GM19099 (cell line): ENCODE results near the gene PLA2G6.

Experiments
- POLR2A ChIP-seq: IDR thresholded peaks from 3 replicates; pipeline ENCODE4 v1.6.1; 2011; ENCODE audit warnings: low read depth; ENCODE audit not compliant: insufficient read length; ENCODE audit errors: extremely low read depth

The PLA2G6 gene

DNA sequence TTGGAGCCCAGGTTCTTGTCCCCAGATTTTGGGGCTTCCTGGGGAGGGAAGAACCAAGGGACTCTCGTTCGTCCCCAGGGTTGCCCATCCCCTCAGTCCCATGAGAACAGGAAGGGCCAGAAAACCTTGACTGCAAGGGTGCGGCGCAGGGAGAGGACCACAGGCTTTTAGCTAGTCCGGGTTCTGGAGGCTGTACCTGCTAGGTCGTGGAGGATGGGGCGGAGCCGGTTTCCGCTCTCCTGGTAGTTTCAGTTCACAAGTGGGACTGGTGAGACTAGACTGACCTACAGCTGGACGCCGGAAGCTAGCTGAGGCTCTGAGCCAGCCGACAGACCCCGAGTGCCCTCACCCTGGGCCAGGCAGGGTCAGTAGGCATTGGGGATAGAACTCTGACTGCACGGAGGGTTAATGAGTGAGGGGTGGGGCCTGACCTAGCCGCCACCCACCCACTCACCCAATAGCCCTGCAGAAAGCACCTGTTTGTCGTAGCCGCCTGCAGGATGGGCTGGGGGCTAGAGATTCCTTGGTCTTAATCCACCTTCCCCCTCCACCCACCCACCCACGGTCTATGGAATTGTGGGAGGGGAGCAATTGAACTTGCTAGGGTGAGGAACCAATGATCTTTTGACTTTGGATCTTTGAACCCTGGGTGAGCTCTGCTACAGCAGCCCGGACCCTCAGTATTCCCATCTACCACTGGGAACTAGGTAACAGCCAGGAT, 21.6 kb upstream of the PLA2G6 start:
- peak; percentile 9 for TF ChIP-seq POLR2A

DNA sequence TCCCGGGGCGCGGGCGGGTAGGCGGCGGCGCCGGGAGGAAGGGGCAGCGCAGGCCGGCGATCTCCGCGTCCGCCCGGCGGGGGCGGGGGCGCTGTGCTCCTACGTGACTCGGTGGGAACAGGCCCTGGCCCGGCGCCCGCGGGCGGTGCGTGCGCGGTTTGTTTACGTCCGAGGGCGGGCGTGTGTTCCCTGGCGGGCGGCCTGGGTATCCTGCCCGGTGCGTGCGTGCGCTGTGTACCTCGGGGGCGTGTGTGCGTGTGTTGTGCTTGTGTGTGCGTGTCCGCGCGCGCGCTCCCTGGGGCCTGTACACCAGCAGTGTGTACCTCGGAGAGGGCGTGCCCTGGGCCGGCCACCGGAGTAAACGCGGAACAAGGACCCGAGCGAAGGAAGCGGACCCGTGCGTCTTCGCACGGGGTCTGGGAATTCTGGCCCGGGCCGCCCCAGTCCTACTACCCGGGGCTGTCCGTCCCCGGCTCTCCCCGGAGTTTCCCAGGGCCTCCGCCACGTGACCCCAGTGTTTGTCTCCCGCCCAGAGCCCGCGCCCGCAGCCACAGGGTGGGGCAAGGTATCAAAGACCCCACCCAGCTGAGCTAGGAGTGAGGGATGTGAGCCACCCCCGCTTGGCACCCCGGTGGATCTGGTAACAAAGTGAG, 20.9 kb upstream of the PLA2G6 start:
- TF ChIP-seq POLR2A = peak; percentile 13

DNA sequence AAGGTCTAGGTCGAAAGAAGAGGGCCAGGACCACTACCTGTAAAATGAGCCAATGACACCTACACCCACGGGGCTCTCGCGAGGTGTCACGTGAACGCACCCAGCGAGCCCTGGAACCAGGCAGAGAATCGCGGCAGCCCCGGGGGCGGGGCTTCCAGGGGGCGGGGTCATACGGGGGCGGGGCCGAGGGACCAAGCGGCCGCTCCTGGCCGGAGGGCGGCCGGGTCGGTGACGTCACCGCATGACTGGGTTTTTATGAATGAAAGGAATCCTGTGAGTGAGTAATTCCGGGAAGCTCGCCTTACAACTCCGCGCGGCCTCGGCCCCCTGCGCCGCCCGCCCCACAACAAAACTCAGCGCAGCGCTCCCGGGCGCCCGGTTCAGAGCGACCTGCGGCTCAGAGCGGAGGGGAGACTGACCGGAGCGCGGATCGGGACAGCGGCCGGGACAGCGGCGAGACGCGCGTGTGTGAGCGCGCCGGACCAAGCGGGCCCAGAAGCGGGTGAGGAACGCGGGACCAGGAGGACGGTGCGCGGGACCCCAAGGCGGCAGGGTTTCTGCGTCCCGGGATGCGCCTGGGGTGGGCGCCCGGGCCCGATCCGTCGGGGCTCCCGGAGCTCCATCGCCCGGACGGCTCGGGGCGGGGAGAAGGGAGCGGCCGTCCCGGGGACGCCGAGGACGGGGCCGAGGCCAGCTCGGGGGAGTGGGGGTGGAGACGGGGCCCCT, 20.2 kb upstream of the PLA2G6 start, which contains the start of gene MAFF:
Gene MAFF, plus strand, starts transcription at position 284 of the 726 bp plus-strand sequence. CDS start 11,860 bp downstream, outside the sequence.
- TF ChIP-seq POLR2A = peak; percentile 73

DNA sequence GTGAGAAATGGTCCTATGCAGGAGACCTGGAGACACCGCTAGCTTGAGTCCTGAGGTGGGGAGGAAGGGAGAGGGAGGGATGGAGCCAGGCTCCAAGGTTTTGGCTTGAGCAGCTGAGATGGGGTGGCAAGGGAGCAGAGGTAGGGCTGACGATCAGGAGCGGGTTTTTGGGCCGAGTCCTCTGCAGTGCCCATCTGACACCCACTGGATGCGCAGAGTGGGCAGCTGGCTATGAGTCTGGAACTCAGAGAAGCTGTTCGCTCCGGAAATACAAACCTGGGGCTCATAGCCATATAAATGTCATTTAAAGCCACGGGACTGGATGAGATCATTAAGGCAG, 19.7 kb upstream of the PLA2G6 start:
- TF ChIP-seq POLR2A = no peak

DNA sequence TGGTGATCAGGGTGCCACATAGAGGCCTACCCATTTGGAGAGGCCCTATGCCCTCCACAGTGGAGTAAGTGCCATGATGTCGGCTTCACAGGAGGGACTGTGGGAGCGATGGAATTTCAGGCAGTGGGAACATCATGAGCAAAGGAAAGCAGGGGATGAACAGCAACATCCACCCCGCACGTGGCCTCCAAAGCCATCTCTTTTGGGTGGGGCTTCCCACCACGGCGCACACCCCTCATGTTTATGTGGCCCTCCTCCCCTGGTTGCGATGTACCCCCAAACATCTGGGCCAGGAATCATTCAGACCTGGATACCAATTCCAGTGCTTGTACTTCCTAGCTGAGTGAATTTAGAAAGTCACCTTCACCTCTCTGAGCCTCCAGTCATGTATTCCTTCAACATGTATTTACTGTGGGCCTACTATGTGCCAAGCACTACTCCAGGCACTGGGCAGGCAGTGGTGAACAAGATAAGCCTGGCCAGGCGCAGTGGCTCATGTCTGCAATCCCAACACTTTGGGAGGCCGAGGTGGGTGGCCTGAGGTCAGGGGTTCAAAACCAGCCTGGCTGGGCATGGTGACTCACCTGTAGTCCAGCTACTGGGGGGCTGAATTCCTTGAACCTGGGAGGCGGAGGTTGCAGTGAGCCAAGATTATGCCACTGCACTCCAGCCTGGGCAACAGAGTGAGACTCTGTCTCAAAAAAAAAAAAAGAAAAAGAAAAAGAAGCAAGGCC, 18.4 kb upstream of the PLA2G6 start:
- no peak for TF ChIP-seq POLR2A

DNA sequence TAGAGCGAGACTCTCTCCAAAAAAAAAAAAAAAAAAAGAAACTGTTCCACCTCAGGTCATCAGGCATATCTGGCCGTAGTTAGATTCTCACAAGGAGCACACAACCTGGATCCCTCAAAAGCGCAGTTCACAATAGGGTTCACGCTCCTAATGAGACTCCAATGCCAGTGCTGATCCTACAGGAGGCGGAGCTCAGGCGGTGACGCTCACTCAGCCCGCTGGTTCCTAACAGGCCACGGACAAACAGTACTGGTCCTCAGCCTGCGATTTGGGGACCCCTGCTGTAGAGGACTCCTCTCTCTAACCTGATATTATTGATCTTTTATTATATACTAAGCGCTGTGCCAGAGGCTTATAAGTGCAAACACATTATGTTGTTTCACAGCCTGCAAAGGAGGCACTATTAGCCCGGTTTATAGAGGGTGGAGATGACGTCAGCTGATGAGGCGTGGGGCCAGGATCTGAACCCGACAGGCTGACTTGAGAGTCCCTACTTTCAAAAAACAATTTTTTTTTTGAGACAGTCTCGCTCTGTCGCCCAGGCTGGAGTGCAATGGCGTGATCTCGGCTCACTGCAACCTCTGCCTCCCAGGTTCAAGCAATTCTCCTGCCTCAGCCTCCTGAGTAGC, 15.3 kb upstream of the PLA2G6 start:
- TF ChIP-seq POLR2A = no peak

DNA sequence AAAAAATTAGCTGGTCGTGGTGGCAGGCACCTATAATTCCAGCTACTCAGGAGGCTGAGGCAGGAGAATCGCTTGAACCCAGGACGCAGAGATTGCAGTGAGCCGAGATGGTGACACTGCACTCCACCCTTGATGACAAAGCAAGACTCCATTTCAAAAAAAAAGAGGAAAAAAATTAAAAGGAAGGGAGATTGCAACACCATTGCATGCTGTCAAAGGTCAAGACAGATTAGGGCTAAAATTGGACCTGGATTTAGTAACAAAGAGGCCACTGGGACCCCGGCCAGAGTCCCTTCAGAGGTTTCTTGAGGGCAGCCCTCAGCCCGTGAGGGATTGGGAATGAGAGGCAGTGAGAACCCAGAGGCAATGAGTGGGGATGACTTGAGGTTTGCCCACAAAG, 11.9 kb upstream of the PLA2G6 start:
- TF ChIP-seq POLR2A = no peak

DNA sequence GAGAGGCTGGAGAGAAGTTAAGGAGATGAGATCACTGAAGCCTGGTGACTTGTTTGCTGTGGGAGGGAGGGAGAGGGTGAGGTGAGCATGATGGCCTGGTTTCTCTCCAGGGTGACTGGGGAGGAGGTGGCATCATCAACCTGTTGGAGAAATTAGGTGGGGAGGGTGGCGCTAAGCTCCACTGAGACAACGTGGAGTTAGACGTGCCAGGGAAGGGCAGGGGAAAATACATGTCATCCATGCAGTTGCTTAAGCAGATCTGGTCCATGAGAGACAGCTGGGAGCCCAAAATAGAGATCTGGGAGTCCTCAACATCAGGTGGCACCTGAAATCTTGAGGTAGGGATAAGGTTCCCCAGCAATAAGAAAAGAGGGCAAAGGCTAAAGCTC, 10.8 kb upstream of the PLA2G6 start:
- no peak for TF ChIP-seq POLR2A

DNA sequence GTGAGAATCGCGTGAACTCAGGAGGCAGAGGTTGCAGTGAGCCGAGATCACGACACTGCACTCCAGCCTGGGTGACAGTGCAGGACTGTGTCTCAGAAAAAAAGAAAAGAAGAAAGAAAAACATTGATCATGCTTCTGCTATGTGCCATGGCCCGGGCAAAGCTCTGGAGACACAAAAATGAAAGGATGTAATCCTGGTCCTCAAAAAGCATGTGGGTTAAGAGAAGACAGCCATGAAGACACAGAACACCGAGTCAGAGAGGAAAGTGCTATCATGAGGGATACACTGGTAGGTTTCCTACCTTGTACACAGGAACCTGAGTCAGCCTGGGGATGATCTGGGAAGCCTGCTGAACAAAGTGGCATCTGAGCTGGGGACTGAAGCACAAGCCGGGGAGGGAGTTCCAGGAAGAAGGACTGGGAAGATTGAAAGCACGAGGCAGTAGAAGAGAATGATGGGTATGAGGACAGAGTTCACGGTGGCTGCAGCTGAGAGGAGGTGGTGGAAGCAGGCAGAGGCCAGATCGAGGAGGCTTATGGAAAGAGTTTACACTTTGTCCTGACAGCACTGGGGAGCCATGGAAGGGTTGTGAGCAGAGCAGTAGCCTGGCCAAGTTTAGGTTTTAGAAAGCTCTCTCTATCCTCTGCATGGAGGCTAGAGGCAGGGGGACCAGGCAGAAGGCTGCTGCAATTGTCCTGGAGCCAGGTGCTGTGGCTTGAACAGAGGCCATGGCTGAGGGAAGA, 10.3 kb upstream of the PLA2G6 start:
- no peak for TF ChIP-seq POLR2A

DNA sequence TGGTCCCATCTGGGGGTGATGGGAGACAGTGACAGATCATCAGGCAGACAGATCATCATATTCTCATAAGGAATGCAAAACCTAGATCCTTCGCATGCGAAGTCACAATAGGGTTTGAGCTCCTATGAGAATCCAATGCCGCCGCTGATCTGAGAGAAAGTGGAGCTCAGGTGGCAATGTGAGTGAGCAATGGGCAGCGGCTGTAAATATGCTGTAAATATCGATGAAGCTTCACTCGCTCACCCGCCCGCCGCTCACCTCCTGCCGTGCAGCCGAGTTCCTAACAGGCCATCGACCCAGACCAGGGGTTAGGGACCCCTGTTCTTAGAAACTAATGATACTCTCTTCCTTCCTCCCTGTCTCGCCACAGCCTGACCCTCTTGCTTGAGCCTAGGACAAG, 9.4 kb upstream of the PLA2G6 start:
- no peak for TF ChIP-seq POLR2A

DNA sequence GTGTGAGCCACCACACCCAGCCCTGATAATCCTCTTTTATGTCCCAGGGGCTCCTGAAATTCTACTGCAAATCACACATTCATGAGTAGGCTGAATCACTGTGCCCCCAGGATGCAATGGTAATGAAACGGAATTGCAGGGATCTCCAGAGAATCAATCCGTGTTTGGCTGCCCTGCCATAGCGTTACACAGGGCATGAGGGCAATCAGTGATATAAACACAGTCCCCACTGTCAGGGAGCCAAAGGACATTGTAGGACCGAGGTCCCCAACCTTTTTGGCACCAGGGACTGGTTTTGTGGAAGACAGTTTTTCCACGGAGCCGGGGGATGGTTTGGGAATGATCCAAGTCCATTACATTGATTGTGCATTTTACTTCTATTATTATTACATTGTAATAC, 9.0 kb upstream of the PLA2G6 start:
- TF ChIP-seq POLR2A = no peak

DNA sequence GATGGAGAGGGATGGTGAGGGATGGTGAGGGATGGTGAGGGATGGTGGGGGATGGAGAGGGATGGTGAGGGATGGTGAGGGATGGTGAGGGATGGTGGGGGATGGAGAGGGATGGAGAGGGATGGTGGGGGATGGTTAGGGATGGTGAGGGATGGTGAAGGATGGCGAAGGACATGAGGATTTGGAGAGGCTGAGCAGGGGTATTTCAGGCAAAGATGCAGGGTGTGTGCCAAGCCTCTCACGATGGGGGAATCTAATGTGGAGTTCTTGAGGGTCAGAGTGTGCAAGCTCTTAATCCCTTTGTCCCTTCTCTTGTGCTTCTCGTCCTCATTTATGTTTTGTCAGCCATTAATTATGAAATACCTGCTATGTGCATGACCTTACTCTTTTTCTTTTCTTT, 7.5 kb upstream of the PLA2G6 start:
- TF ChIP-seq POLR2A = no peak

DNA sequence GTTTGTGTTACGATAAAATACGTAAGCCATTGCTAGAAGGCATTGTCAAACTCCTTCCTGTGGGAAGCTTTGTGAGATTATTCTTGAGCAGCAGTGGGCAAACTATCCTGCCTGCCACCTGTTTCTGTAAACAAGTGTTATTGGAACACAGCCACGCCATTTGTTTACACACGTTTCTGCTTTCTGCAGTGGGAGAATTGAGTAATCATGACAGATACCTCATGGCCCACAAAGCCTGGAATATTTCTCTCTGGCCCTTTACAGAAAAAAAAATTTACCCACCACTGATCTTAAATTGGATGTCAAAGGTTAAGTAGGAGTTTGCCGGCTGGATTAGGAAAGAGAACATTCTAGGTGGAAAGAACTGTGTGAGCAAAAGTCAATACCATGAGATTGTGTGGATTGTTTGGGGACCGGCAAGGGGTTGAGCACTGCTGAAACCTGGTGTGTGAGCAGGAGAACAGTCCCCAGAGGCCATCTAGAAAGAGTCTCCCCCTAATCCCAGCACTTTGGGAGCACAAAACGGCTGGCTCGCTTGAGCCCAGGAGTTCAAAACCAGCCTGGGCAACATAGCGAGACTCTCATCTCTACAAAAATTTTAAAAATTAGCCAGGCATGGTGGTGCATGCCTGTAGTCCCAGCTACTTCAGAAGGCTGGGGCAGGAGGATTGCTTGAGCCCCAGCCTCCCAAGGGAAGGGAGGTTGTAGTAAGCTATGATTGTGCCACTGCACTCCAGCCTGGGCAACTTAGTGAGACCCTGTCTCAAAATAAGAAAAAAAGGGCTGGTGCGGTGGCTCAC, 6.0 kb upstream of the PLA2G6 start:
- no peak for TF ChIP-seq POLR2A
